Activated CD4-positive, CD25-positive, alpha-beta regulatory T cell treated with anti-CD3 and anti-CD28 coated beads, Interleukin-2, amount 50 U/mL, for 72 hours (primary cell): ENCODE data around the gene DRD2.

Source experiments
- DNase-seq: peaks from one replicate; pipeline ENCODE4 v3.0.0; 2021

The DRD2 gene

GRCh38 chr11:113363996-113364641, 111.1 kb downstream of the DRD2 start:
- no peak for DNase-seq

GRCh38 chr11:113363406-113363805, 111.8 kb downstream of the DRD2 start:
- no peak for DNase-seq
